ENCODE measurements around the gene CDHR5. TPM values are rescaled to one million over a fixed set of nuclear protein-coding genes. Genes with fewer than 3 reads are reported as not detected.
A peak's percentile ranks its signal among the peaks of the same experiment; 100 is the strongest.

The CDHR5 gene
- total and polyA plus RNA-seq, 9 of the 15 experiments (the other 6 are each of a cell fraction or from before 2014, with no cell fraction given) = 0.16 TPM; not detected in 8

GRCh38 chr11:613369-613968 is 11.3 kb downstream of the CDHR5 start:
- H3K36me3 ChIP-seq (ENCODE audit: control insufficient read depth, insufficient read depth, low read length) = peaks cover 83% of the 10 kb centered on the region; the same call in 2 of the 3 replicates
- H3K79me2 ChIP-seq (ENCODE audit: control insufficient read depth, insufficient read depth, low read length) = peaks cover 9% of the 10 kb centered on the region; the same call in 1 of the 3 replicates
- peak overlapping the region; percentile 56; the same call in 1 of the 3 replicates for H3K27ac ChIP-seq (ENCODE audit: extremely low read depth, low read depth, low read length)
- H2AFZ ChIP-seq (ENCODE audit: low read depth, low read length) = no peak overlapping the region
- POLR2A ChIA-PET = interaction anchor here (0.5 to 1.6 kb wide), 4 partner anchors 10 to 135 kb away, joined by 3 to 5 read pairs (median 4); no protein-coding TSS in a partner anchor
- H3K9ac ChIP-seq (ENCODE audit: insufficient read depth in 1 of 2, low read depth in 2 of 2, low read length in 2 of 2) = peak overlapping the region in 1 of 2 experiments; percentile 75; a peak in 1 of 4 replicates
- H3K4me1 ChIP-seq (replicated peaks in 1 of 2; ENCODE audit: control insufficient read depth in 2 of 2, insufficient read depth in 2 of 2, low read length in 2 of 2) = peaks cover 8 to 76% of the 10 kb centered on the region in 2 experiments
- H3K27me3 ChIP-seq (ENCODE audit: control insufficient read depth in 2 of 2, insufficient read depth in 2 of 2, low read length in 2 of 2) = no peaks in the 10 kb centered on the region
- H3K9me3 ChIP-seq (replicated peaks; ENCODE audit: control insufficient read depth, insufficient read depth, low read depth, low read length) = no peaks in the 10 kb centered on the region
- CTCF ChIA-PET (ENCODE audit: low intra/inter-chr PET ratio) = no interaction called here
- DNase-seq (ENCODE audit: extremely low read depth in 1 of 4, low spot score in 3 of 4) = peak; percentile 85 to 93 (median 90)
- peak; percentile 73 for ATAC-seq
- in situ Hi-C loops (cut with MboI) (no loop called here), intact Hi-C loops (cut with micrococcal nuclease) (loop anchor here (10.0 kb wide), 1 partner anchor 59 kb away; no protein-coding TSS in a partner anchor)
- H3K4me3 ChIP-seq = no peak overlapping the region
- H3K4me2 ChIP-seq (ENCODE audit: insufficient read depth, low read length) = no peak overlapping the region
- H4K20me1 ChIP-seq (replicated peaks; ENCODE audit: control insufficient read depth, insufficient read depth, low read length) = peaks cover 13% of the 10 kb centered on the region
- BruUV-seq (replicated peaks) = no TSS peak
- 27% methylated on average over 14 of the region's 36 CpGs for WGBS (ENCODE audit: insufficient coverage, low coverage, missing lambda C conversion rate)
- no peak for FAIRE-seq
- peaks cover 6% of the 10 kb centered on the region for H3K9me1 ChIP-seq (ENCODE audit: control insufficient read depth, insufficient read depth, low read length)
- TF ChIP-seq ZNF740 (CRISPR knock-in tag; IDR thresholded peaks at IDR 0.05) = no peak
- no peak for TF ChIP-seq ZNF740 (tag; IDR thresholded peaks at IDR 0.05)
- TF ChIP-seq POLR2AphosphoS2 (IDR thresholded peaks at IDR 0.05; ENCODE audit: low read length) = peak; percentile 85
- no peak for TF ChIP-seq ESRRA (IDR thresholded peaks at IDR 0.05; ENCODE audit: borderline replicate concordance, low read depth)
- peak; percentile 48 for TF ChIP-seq POLR2G (IDR thresholded peaks at IDR 0.05; ENCODE audit: low read depth, low read length)
- peak; percentile 92 for TF ChIP-seq PKNOX1 (IDR thresholded peaks at IDR 0.05)
- no peak for TF ChIP-seq KDM5B (IDR thresholded peaks at IDR 0.05; ENCODE audit: insufficient replicate concordance, low read depth, low read length)
- TF ChIP-seq POLR2AphosphoS5 (IDR thresholded peaks at IDR 0.05; ENCODE audit: control insufficient read depth, insufficient read depth, low read depth, low read length) = peak; percentile 14; the same call in 1 of the 2 replicates
- peak; percentile 47 for TF ChIP-seq HMGN3 (IDR thresholded peaks at IDR 0.05; ENCODE audit: borderline replicate concordance, extremely low read depth, insufficient read length, low read depth, low read length)
- no peak for TF ChIP-seq ZNF384 (IDR thresholded peaks at IDR 0.05; ENCODE audit: low read depth, low read length)
- no peak for TF ChIP-seq CHD4 (IDR thresholded peaks at IDR 0.05; ENCODE audit: insufficient read depth, insufficient replicate concordance, low read depth, low read length, poor library complexity, severe bottlenecking)
- TF ChIP-seq VEZF1 (CRISPR knock-in tag; IDR thresholded peaks at IDR 0.05) = peak; percentile 20; the same call in 1 of the 2 replicates
- 0 out of 2 replicates have a peak, but pooled peaks have one; percentile 37 for TF ChIP-seq USF1 (CRISPR knock-in tag; IDR thresholded peaks at IDR 0.05)
